Muscle layer of colon (tissue), 2 donors: ENCODE data around the gene APPL2.

Experiments
- H3K27ac ChIP-seq: one replicate; pipeline ENCODE4 v1.7.0; 2013; ENCODE audit warnings: low read depth, mild to moderate bottlenecking, low read length, moderate library complexity
- H3K27me3 ChIP-seq, 2 donors: one replicate each; pipeline ENCODE4 v1.7.0; 2013; ENCODE audit warnings: low read length in 2 of 2, mild to moderate bottlenecking in 2 of 2; ENCODE audit not compliant: insufficient read depth in 2 of 2, control insufficient read depth in 1 of 2
- H3K36me3 ChIP-seq: one replicate; pipeline ENCODE4 v1.7.0; 2013; ENCODE audit warnings: mild to moderate bottlenecking, low read length; ENCODE audit not compliant: insufficient read depth
- H3K4me1 ChIP-seq: one replicate; pipeline ENCODE4 v1.7.0; 2013; ENCODE audit warnings: mild to moderate bottlenecking, low read length; ENCODE audit not compliant: insufficient read depth
- H3K4me3 ChIP-seq, 2 donors: one replicate each; pipeline ENCODE4 v1.7.0; 2013; ENCODE audit warnings: low read length in 2 of 2, low read depth in 1 of 2, mild to moderate bottlenecking in 1 of 2, moderate library complexity in 1 of 2
- H3K9ac ChIP-seq: one replicate; pipeline ENCODE4 v1.7.0; 2013; ENCODE audit warnings: low read length
- H3K9me3 ChIP-seq: one replicate; pipeline ENCODE4 v1.7.0; 2013; ENCODE audit warnings: mild to moderate bottlenecking, low read length
- donor health status: abdominal sarcoma.
- donor health status: Adenocarcinoma of cecum.

The APPL2 gene

GRCh38 chr12:105205322-105206048 lies 30.5 kb downstream of the APPL2 start:
- Histone ChIP-seq H3K27me3 (no peaks in the 10 kb centered on the region), H3K36me3 (peaks cover 70% of the 10 kb centered on the region), H3K9me3 (no peaks in the 10 kb centered on the region), H3K9ac (no peak overlapping the region), H3K27ac (no peak overlapping the region), H3K4me1 (no peaks in the 10 kb centered on the region), H3K4me3 (no peak overlapping the region)

DNA sequence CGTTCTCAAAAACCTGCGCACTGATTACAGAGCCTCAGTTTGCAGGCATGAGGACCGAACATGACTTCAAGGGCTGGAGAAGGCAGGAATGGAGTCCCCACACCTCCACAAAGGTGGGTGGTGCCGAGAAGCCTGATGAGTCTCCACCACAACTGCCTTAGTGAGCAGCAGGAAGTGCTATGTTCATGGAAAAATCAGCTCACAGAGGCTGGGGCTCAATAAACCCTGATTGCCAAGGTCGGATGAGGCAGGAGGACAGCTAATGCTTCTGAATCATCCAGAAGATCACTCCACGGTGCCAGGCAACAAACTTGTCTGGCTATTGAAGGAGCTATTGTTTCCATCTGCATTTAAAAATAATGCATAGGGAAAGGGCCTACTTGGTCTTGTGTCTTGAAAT lies 31.1 kb downstream of the APPL2 start:
- no peaks in the 10 kb centered on the region for H3K4me1 ChIP-seq
- H3K36me3 ChIP-seq: peaks cover 66% of the 10 kb centered on the region
- no peaks in the 10 kb centered on the region for H3K27me3 ChIP-seq
- H3K9me3 ChIP-seq: no peaks in the 10 kb centered on the region
- no peak overlapping the region for H3K9ac ChIP-seq
- H3K27ac ChIP-seq: no peak overlapping the region
- no peak overlapping the region for H3K4me3 ChIP-seq

DNA sequence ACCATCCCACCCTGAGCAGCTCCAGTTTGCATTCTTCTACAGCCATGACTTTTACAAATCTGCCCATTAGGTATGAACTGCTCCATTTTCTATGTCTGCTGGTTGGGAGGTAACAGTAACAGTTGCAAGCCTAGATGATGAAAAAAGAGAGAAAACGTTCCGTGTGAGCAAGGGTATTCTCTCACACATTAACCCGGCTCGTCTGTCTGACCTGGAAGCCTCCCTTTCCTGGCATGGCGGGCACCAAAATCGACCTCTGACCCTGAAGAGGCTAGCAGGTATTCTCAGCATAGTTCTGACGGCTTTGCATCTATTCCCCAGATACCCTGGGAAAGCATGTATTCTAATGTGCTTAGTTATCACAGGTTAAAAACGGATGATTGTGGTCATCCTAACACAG lies 31.8 kb downstream of the APPL2 start:
- Histone ChIP-seq H3K9me3 (no peaks in the 10 kb centered on the region), H3K27ac (no peak overlapping the region), H3K36me3 (peaks cover 70% of the 10 kb centered on the region), H3K4me3 (no peak overlapping the region), H3K9ac (no peak overlapping the region), H3K27me3 (no peaks in the 10 kb centered on the region), H3K4me1 (no peaks in the 10 kb centered on the region)

- H3K9me3 ChIP-seq: no peaks in the 10 kb centered on the region
- H3K27me3 ChIP-seq: no peaks in the 10 kb centered on the region
- H3K4me3 ChIP-seq: no peak overlapping the region
- H3K36me3 ChIP-seq: peaks cover 78% of the 10 kb centered on the region
- no peak overlapping the region for H3K9ac ChIP-seq
- no peaks in the 10 kb centered on the region for H3K4me1 ChIP-seq
- no peak overlapping the region for H3K27ac ChIP-seq
Measured at GRCh38 chr12:105202202-105202601, 33.8 kb downstream of the APPL2 start.

GRCh38 chr12:105201299-105201698 lies 34.7 kb downstream of the APPL2 start:
- no peaks in the 10 kb centered on the region for H3K9me3 ChIP-seq
- no peaks in the 10 kb centered on the region for H3K27me3 ChIP-seq
- no peaks in the 10 kb centered on the region for H3K4me1 ChIP-seq
- H3K27ac ChIP-seq: no peak overlapping the region
- H3K9ac ChIP-seq: no peak overlapping the region
- H3K36me3 ChIP-seq: peaks cover 76% of the 10 kb centered on the region
- no peak overlapping the region for H3K4me3 ChIP-seq

GRCh38 chr12:105200385-105200784 lies 35.6 kb downstream of the APPL2 start:
- Histone ChIP-seq H3K9ac (no peak overlapping the region), H3K4me1 (no peaks in the 10 kb centered on the region), H3K4me3 (no peak overlapping the region), H3K9me3 (no peaks in the 10 kb centered on the region), H3K36me3 (peaks cover 69% of the 10 kb centered on the region), H3K27me3 (no peaks in the 10 kb centered on the region), H3K27ac (no peak overlapping the region)

DNA sequence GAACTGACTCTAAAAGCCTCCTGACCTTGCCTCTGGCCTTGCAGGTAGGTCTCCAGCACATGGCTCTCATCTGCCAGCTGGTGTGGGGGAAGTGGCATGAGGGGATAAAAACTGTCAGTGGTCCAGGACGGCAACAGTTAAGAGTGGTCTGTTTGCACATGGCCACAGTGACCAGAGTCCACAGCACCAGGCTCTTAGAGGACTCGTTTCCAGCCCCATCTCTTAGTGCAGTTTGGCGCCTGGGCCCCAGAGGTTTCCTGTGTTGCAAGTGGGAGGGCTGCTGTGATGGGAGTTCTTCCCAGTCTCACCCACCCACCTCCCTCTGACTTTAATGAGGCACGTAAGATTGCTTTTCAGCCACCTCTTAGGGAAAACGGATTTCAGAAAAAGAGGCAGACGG lies 37.0 kb downstream of the APPL2 start:
- Histone ChIP-seq H3K4me3 (no peak overlapping the region), H3K9ac (no peak overlapping the region), H3K9me3 (no peaks in the 10 kb centered on the region), H3K4me1 (no peaks in the 10 kb centered on the region), H3K27me3 (no peaks in the 10 kb centered on the region), H3K36me3 (peaks cover 67% of the 10 kb centered on the region), H3K27ac (no peak overlapping the region)

- no peak overlapping the region for H3K4me3 ChIP-seq
- no peak overlapping the region for H3K27ac ChIP-seq
- no peaks in the 10 kb centered on the region for H3K4me1 ChIP-seq
- no peaks in the 10 kb centered on the region for H3K9me3 ChIP-seq
- no peaks in the 10 kb centered on the region for H3K27me3 ChIP-seq
- no peak overlapping the region for H3K9ac ChIP-seq
- H3K36me3 ChIP-seq: peaks cover 65% of the 10 kb centered on the region
Measured at GRCh38 chr12:105196090-105196489, 39.9 kb downstream of the APPL2 start.

DNA sequence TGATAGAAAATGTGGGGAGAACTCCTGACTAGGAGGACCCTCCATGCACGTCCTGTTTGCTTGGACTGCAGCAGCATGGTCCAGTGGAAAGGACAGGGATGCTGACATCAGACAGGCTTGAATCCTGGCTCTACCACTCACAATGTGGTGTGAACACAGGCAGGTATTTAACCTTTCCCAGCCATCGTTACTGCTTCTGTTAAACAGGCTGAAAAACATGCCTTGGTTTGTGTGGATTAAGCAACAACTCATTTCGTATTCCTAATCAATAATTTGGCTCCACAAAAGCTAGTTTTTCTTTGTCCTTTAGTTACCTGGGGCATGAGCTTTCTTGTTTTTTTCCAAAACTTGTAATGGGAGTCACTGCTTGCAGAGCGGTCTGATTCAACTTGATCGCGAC lies 41.0 kb downstream of the APPL2 start:
- Histone ChIP-seq H3K36me3 (peaks cover 77% of the 10 kb centered on the region), H3K9ac (no peak overlapping the region), H3K27me3 (no peaks in the 10 kb centered on the region), H3K4me1 (no peaks in the 10 kb centered on the region), H3K4me3 (no peak overlapping the region), H3K9me3 (no peaks in the 10 kb centered on the region), H3K27ac (no peak overlapping the region)

DNA sequence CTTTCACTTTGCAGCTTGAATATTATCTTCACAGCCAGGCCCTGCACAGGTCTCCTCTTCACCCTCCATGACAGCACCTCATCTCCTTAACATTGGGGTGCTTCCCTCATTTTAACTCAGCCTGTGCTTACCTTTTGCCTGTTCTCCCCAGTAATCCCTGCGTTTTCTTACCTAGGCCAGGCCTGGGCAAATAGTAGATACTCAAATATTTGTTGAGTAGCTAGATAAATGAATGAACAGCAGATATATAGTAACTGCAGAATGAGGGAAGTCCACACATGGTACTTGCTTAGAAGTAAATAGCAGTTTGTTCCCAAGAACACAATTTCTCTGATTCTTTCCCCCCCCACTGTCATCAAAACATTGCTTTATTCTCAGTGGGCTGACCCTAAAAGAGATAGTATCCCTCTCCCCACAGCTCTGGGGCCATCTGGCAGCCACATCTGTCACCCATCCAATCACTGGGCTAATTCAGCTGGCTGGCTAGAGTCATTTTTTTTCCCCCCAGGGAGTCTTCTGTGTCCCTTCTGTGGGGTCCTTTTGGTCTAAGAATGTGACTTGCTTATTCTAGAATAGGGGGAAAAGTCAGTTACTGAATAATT lies 43.2 kb downstream of the APPL2 start:
- peaks cover 76% of the 10 kb centered on the region for H3K36me3 ChIP-seq
- H3K4me3 ChIP-seq: no peak overlapping the region
- H3K9me3 ChIP-seq: no peaks in the 10 kb centered on the region
- no peaks in the 10 kb centered on the region for H3K27me3 ChIP-seq
- no peak overlapping the region for H3K27ac ChIP-seq
- H3K9ac ChIP-seq: no peak overlapping the region
- no peaks in the 10 kb centered on the region for H3K4me1 ChIP-seq

DNA sequence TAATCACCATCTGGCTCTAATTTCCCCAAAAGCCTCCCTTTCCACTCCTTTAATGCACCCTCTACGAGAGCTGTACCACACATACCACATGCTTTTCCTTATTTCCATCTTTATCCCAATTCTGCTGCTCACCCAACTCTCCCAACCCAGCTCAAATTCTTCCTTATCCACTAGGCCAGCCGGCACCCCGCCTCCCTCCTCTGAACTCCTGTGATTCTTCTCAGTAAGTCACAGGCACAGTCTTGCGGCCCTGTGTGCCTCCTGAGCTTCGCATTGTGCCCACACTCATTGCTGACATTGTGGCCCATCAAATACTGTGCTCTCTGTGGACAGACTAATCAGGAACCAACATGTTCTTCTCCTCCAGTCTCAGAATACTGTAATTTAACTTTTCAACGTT lies 45.4 kb downstream of the APPL2 start:
- Histone ChIP-seq H3K27ac (no peak overlapping the region), H3K36me3 (peaks cover 79% of the 10 kb centered on the region), H3K4me3 (no peak overlapping the region), H3K9ac (no peak overlapping the region), H3K27me3 (no peaks in the 10 kb centered on the region), H3K4me1 (no peaks in the 10 kb centered on the region), H3K9me3 (no peaks in the 10 kb centered on the region)

DNA sequence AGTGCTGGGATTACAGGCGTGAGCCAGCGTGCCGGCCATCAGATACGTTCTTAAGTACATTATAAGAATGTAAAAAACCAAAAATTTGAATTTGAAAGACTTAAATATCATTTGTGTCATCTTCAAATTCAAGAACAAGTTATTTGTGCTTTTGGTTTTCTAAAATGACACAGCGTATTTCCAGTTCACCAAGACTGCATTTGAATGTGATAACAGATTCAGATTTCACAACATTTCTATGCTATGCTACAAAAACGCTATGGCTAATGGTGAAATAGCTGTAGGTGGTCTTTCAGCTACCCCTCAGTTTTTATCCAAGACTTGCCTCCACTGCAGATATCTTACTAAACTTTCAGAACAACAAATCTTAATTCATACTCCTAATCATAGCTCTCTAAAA lies 46.7 kb downstream of the APPL2 start:
- Histone ChIP-seq H3K27ac (no peak overlapping the region), H3K9ac (no peak overlapping the region), H3K27me3 (no peaks in the 10 kb centered on the region), H3K36me3 (peaks cover 79% of the 10 kb centered on the region), H3K4me1 (no peaks in the 10 kb centered on the region), H3K4me3 (no peak overlapping the region), H3K9me3 (no peaks in the 10 kb centered on the region)
